Thyroid gland (tissue), 4 donors: Measurements from ENCODE around the gene LMO4.

Experiments
- POLR2A ChIP-seq, 2 donors: fragments of 450-650 bp; IDR thresholded peaks; one replicate each; pipeline ENCODE4 v1.6.1; 2017; ENCODE audit warnings: antibody characterized with exemption in 2 of 2, mild to moderate bottlenecking in 2 of 2, moderate library complexity in 1 of 2
- TF ChIP-seq, protein P1 (sequence below), 6 experiments: fragments of 200-600 bp in 3 of 6; fragments of 450-650 bp in 3 of 6; sonication (generic) in 3 of 6; IDR thresholded peaks; one replicate each; pipeline ENCODE4 v1.5.1; 2016 to 2019; ENCODE audit warnings: antibody characterized with exemption in 6 of 6, mild to moderate bottlenecking in 2 of 6, inconsistent platforms in 1 of 6, moderate library complexity in 1 of 6

DNA sequence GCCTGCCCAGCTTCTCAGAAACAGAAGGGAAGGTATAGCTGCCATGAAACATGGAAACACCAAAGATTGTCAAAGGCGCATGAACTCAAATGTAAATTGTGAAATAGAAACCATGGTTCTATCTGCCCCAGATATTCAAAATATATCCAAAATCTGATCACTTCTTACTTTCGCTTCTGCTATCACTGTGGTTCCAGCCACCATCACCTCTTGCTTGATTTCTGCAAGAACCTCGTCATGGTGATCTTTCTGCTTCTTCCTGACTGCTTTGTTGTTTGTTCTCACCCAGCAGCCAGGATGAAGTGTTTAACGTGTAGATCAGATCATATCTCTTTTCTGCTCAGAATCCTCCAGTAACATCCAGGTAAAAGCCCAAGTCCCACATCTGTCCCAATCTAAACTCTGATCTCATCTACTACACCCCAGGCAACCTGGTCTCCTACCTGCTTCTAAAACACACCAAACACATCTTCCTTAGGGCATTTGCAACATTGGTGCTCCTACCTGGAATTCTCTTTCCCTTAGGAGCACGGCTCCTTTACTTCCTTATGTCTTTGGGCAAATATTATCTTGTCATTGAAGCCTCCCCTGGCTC, 10.5 kb upstream of the LMO4 start:
- TF ChIP-seq, protein P1, sequence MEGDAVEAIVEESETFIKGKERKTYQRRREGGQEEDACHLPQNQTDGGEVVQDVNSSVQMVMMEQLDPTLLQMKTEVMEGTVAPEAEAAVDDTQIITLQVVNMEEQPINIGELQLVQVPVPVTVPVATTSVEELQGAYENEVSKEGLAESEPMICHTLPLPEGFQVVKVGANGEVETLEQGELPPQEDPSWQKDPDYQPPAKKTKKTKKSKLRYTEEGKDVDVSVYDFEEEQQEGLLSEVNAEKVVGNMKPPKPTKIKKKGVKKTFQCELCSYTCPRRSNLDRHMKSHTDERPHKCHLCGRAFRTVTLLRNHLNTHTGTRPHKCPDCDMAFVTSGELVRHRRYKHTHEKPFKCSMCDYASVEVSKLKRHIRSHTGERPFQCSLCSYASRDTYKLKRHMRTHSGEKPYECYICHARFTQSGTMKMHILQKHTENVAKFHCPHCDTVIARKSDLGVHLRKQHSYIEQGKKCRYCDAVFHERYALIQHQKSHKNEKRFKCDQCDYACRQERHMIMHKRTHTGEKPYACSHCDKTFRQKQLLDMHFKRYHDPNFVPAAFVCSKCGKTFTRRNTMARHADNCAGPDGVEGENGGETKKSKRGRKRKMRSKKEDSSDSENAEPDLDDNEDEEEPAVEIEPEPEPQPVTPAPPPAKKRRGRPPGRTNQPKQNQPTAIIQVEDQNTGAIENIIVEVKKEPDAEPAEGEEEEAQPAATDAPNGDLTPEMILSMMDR (IDR thresholded peaks at IDR 0.05): no peak
- no peak for TF ChIP-seq POLR2A (IDR thresholded peaks at IDR 0.05)
